K562 (cell line): ENCODE results near the gene SLC34A3. TPM values are rescaled to one million over a fixed set of nuclear protein-coding genes. Genes with fewer than 3 reads are reported as not detected.

Source experiments
- ATAC-seq: fragments of 200-7000 bp; cut with Tn5 transposase; 3 replicates; pipeline ENCODE4 v1.9.1; 2020; ENCODE audit warnings: moderate library complexity
- BruUV-seq: library from RNA; stranded (reverse); fragments of 400-500 nt; replicated peaks from 2 replicates; lab custom pipeline; 2021; lab: Mats Ljungman, UMichigan
- CTCF ChIA-PET: fragments of 300-600 bp; formaldehyde crosslinking; extraction: SDS; loops from one replicate; lab custom pipeline; 2021; ENCODE audit warnings: low intra/inter-chr PET ratio; lab: Yijun Ruan, JAX
- POLR2A ChIA-PET: fragments of 300-600, 350-650 bp; sonication (Branson Sonifier 250); formaldehyde crosslinking; extraction: SDS; loops from one replicate; lab custom pipeline; 2021; ENCODE audit warnings: antibody characterized with exemption, inconsistent platforms; lab: Yijun Ruan, JAX
- DNase-seq, 4 experiments: peaks; one replicate each; pipeline versions ENCODE4 v3.0.0 to v3.0.0-alpha.2; 2011 to 2018; ENCODE audit warnings: low spot score in 3 of 4, mixed read lengths in 3 of 4; ENCODE audit errors: extremely low read depth in 1 of 4
- FAIRE-seq: peaks from 2 replicates; lab custom pipeline; 2011; peaks lifted over from hg19 to GRCh38; lab: Jason Lieb, UNC
- H2AFZ ChIP-seq: 2 replicates; pipeline ENCODE4 v1.6.0; 2011; ENCODE audit warnings: low read depth, low read length, control low read depth, inconsistent platforms
- H3K27ac ChIP-seq: fragments of 200-600 bp; 3 replicates; pipeline ENCODE4 v1.8.0; 2011; ENCODE audit warnings: low read depth, mild to moderate bottlenecking, control low read depth, inconsistent platforms, low read length, moderate library complexity, mixed read lengths; ENCODE audit errors: extremely low read depth
- H3K27me3 ChIP-seq, 2 experiments: fragments of 300-600 bp in 1 of 2; 2 replicates in 1 of 2; 3 replicates in 1 of 2; pipeline versions ENCODE4 v1.6.0 to v1.8.0; 2011; ENCODE audit warnings: inconsistent platforms in 2 of 2, low read length in 2 of 2, mild to moderate bottlenecking in 1 of 2, mixed read lengths in 1 of 2, moderate library complexity in 1 of 2; ENCODE audit not compliant: control insufficient read depth in 2 of 2, insufficient read depth in 2 of 2
- H3K36me3 ChIP-seq: fragments of 300-600 bp; 3 replicates; pipeline ENCODE4 v1.8.0; 2011; ENCODE audit warnings: mild to moderate bottlenecking, low read length, inconsistent platforms; ENCODE audit not compliant: control insufficient read depth, insufficient read depth
- H3K4me1 ChIP-seq, 2 experiments: fragments of 200-600 bp in 1 of 2; replicated peaks in 1 of 2; 2 replicates in 1 of 2; 3 replicates in 1 of 2; pipeline versions ENCODE4 v1.5.1 to v1.8.0; 2011; ENCODE audit warnings: inconsistent platforms in 2 of 2, low read length in 2 of 2, mild to moderate bottlenecking in 1 of 2, mixed read lengths in 1 of 2, moderate library complexity in 1 of 2; ENCODE audit not compliant: control insufficient read depth in 2 of 2, insufficient read depth in 2 of 2
- H3K4me2 ChIP-seq: 2 replicates; pipeline ENCODE4 v1.6.1; 2011; ENCODE audit warnings: low read length, control low read depth, inconsistent platforms, mixed read lengths; ENCODE audit not compliant: insufficient read depth
- H3K4me3 ChIP-seq: fragments of 200-600 bp; sonication (generic), shearing (Covaris generic); 2 replicates; pipeline ENCODE4 v1.5.1; 2016; ENCODE audit warnings: control low read depth, inconsistent platforms
- H3K79me2 ChIP-seq: fragments of 200-600 bp; 3 replicates; pipeline ENCODE4 v1.8.0; 2011; ENCODE audit warnings: low read length, inconsistent platforms; ENCODE audit not compliant: control insufficient read depth, insufficient read depth
- H3K9ac ChIP-seq, 2 experiments: 2 replicates each; pipeline versions ENCODE4 v1.6.0 to v1.6.1; 2011; ENCODE audit warnings: low read depth in 2 of 2, low read length in 2 of 2, control low read depth in 1 of 2, inconsistent platforms in 1 of 2, mild to moderate bottlenecking in 1 of 2, mixed read lengths in 1 of 2; ENCODE audit not compliant: insufficient read depth in 1 of 2
- H3K9me1 ChIP-seq: one replicate; pipeline ENCODE4 v1.6.0; 2011; ENCODE audit warnings: inconsistent platforms, mild to moderate bottlenecking, low read length, moderate library complexity; ENCODE audit not compliant: control insufficient read depth, insufficient read depth
- H3K9me3 ChIP-seq: replicated peaks from 2 replicates; pipeline ENCODE4 v1.5.1; 2011; ENCODE audit warnings: low read depth, low read length, inconsistent platforms; ENCODE audit not compliant: control insufficient read depth, insufficient read depth
- H4K20me1 ChIP-seq: replicated peaks from 2 replicates; pipeline ENCODE4 v1.6.1; 2011; ENCODE audit warnings: low read length, inconsistent platforms, mixed read lengths; ENCODE audit not compliant: control insufficient read depth, insufficient read depth
- ATF1 ChIP-seq, 2 experiments: fragments of 450-650 bp in 1 of 2; IDR thresholded peaks; 2 replicates each; pipeline ENCODE4 v1.6.1; 2016; ENCODE audit warnings: missing compliant biosample characterization in 1 of 2, missing genetic modification characterization in 1 of 2
- ATF6 ChIP-seq: sonication (generic); formaldehyde crosslinking; IDR thresholded peaks from 2 replicates; pipeline ENCODE4 v1.4.0; 2020; ENCODE audit warnings: mild to moderate bottlenecking, missing genetic modification reagents
- CAMTA2 ChIP-seq: fragments of 250-450 bp; sonication (Bioruptor Pico); conservative IDR thresholded peaks from 2 replicates; pipeline ENCODE4 v1.5.1; 2022
- E4F1 ChIP-seq: fragments of 250-450 bp; sonication (Bioruptor Pico); IDR thresholded peaks from 2 replicates; pipeline ENCODE4 v1.5.0; 2021; ENCODE audit warnings: mild to moderate bottlenecking, borderline replicate concordance
- FIP1L1 ChIP-seq: fragments of 200-400 bp; formaldehyde crosslinking; IDR thresholded peaks from 2 replicates; pipeline ENCODE4 v1.6.1; 2018; ENCODE audit warnings: mild to moderate bottlenecking, low read depth, low read length; ENCODE audit not compliant: poor library complexity, severe bottlenecking
- GABPA ChIP-seq: fragments of 200-800 bp; sonication (Bioruptor generic); conservative IDR thresholded peaks from 2 replicates; pipeline ENCODE4 v1.6.1; 2016; ENCODE audit warnings: low read depth, missing genetic modification characterization, missing compliant biosample characterization
- JUNB ChIP-seq: fragments of 450-650 bp; formaldehyde crosslinking; conservative IDR thresholded peaks from 2 replicates; pipeline ENCODE4 v1.4.0; 2020; ENCODE audit warnings: mild to moderate bottlenecking
- KLF6 ChIP-seq: fragments of 250-450 bp; sonication (Bioruptor Pico); IDR thresholded peaks from 2 replicates; pipeline ENCODE4 v1.4.0; 2020; ENCODE audit warnings: mild to moderate bottlenecking, moderate library complexity, borderline replicate concordance
- MEF2A ChIP-seq: IDR thresholded peaks from 2 replicates; pipeline ENCODE4 v1.6.1; 2011; ENCODE audit warnings: low read depth, mild to moderate bottlenecking, low read length, moderate library complexity; ENCODE audit not compliant: control insufficient read depth
- PCBP1 ChIP-seq: fragments of 200-400 bp; formaldehyde crosslinking; IDR thresholded peaks from 2 replicates; pipeline ENCODE4 v1.6.1; 2018; ENCODE audit warnings: mild to moderate bottlenecking, low read depth, low read length; ENCODE audit not compliant: poor library complexity, severe bottlenecking
- RNF2 ChIP-seq: sonication (generic); IDR thresholded peaks from 2 replicates; pipeline ENCODE4 v1.6.1; 2016
- TARDBP ChIP-seq: fragments of 450-650 bp; IDR thresholded peaks from 2 replicates; pipeline ENCODE4 v1.6.1; 2016
- TRIM24 ChIP-seq, 2 experiments: fragments of 450-650 bp; IDR thresholded peaks; 2 replicates each; pipeline ENCODE4 v1.6.1; 2016
- ZBTB8A ChIP-seq: fragments of 450-650 bp; IDR thresholded peaks from 2 replicates; pipeline ENCODE4 v1.6.1; 2018; ENCODE audit warnings: mild to moderate bottlenecking, moderate library complexity; ENCODE audit not compliant: partially characterized antibody
- ZC3H4 ChIP-seq: sonication (generic); formaldehyde crosslinking; IDR thresholded peaks from 2 replicates; pipeline ENCODE4 v1.9.0; 2021; ENCODE audit warnings: missing genetic modification reagents, borderline replicate concordance
- ZFX ChIP-seq: sonication (generic); formaldehyde crosslinking; IDR thresholded peaks from 2 replicates; pipeline ENCODE4 v1.8.0; 2022; ENCODE audit warnings: mild to moderate bottlenecking, missing genetic modification reagents, moderate library complexity
- ZNF41 ChIP-seq: fragments of 250-450 bp; sonication (Bioruptor Pico); conservative IDR thresholded peaks from 2 replicates; pipeline ENCODE4 v1.4.0; 2020; ENCODE audit warnings: mild to moderate bottlenecking
- ZSCAN29 ChIP-seq: fragments of 450-650 bp; IDR thresholded peaks from 2 replicates; pipeline ENCODE4 v1.6.1; 2017
- WGBS: fragments of 100-300 bp; shearing (Covaris generic); methylation state at CpG from one replicate; pipeline ENCODE4 v1.1.6; 2016; ENCODE audit warnings: low coverage, mixed read lengths; ENCODE audit not compliant: insufficient coverage; ENCODE audit errors: missing lambda C conversion rate; 5-methylcytosine and 5-hydroxymethylcytosine counted together
- in situ Hi-C: fragments of 300-500 bp; cut with MboI; formaldehyde crosslinking; loops from 4 replicates; pipeline ENCODE4 v1.15.0; 2018; ENCODE audit warnings: inconsistent platforms, mixed read lengths
- intact Hi-C: fragments of 100-400 bp; cut with micrococcal nuclease; formaldehyde crosslinking; loops from 2 replicates; pipeline ENCODE4 v1.14.2; 2022
- polyA plus RNA-seq, 8 experiments: library from polyadenylated mRNA; depleted of rRNA in 4 of 8; stranded (reverse) in 5 of 8; unstranded in 3 of 8; fragments of >200 nt; fragmentation: Nextera tagmentation in 2 of 8; fragmentation: Illumina TruSeq in 1 of 8; extraction: Ambion mirVana in 2 of 8; extraction: Trizol in 1 of 8; gene quantifications; 2 replicates each; pipeline versions ENCODE4 v1.2.1 to v1.2.3, GENCODE V29; 2011 to 2014; ENCODE audit warnings: inconsistent platforms in 1 of 8, missing spikeins in 1 of 8
- total RNA-seq, 7 experiments: library from RNA; depleted of rRNA in 6 of 7; stranded (reverse); fragments of >200 nt in 6 of 7; fragmentation: Illumina TruSeq in 2 of 7; extraction: Trizol in 2 of 7; gene quantifications; 2 replicates each; pipeline versions ENCODE4 v1.2.1 to v1.2.3, GENCODE V29; 2011 to 2021; ENCODE audit warnings: low replicate concordance in 1 of 7

The SLC34A3 gene
- total and polyA plus RNA-seq, 9 of the 15 experiments (the other 6 are each of a cell fraction or from before 2014, with no cell fraction given): not detected

- peaks cover 49% of the 10 kb centered on the region; the same call in 1 of the 3 replicates for H3K36me3 ChIP-seq
- no TSS peak for BruUV-seq
- peak; percentile 79 for TF ChIP-seq TARDBP
- no peak for TF ChIP-seq PCBP1
- no peak for TF ChIP-seq E4F1 (CRISPR knock-in tag)
- peak in 1 of 2 experiments; percentile 5; a peak in 2 of 4 replicates for TF ChIP-seq TRIM24 (IDR thresholded peaks at IDR 0.05)
- TF ChIP-seq ZBTB8A: no peak
- TF ChIP-seq ATF1 (CRISPR knock-in tag; IDR thresholded peaks at IDR 0.05): no peak
- TF ChIP-seq ATF1 (tag; IDR thresholded peaks at IDR 0.05): peak; percentile 59
- peak; percentile 89 for TF ChIP-seq GABPA (tag)
- 0 out of 2 replicates have a peak, but pooled peaks have one; percentile 51 for TF ChIP-seq KLF6
- peak; percentile 91 for TF ChIP-seq ZFX (CRISPR knock-in tag)
- TF ChIP-seq ZSCAN29: no peak
- no peak for TF ChIP-seq JUNB (CRISPR knock-in tag)
- peak; percentile 87 for TF ChIP-seq FIP1L1
- peak; percentile 55 for TF ChIP-seq RNF2
- no peak for TF ChIP-seq ZC3H4 (CRISPR knock-in tag)
- TF ChIP-seq ZNF41 (CRISPR knock-in tag): no peak
- TF ChIP-seq CAMTA2 (CRISPR knock-in tag): no peak
- peak; percentile 42; the same call in 1 of the 2 replicates for TF ChIP-seq ATF6 (CRISPR knock-in tag)
- TF ChIP-seq MEF2A: 0 out of 2 replicates have a peak, but pooled peaks have one; percentile 0
Measured at GRCh38 chr9:137277329-137278041, 46.8 kb downstream of the SLC34A3 start, which contains the start of gene TOR4A. TSS of gene TOR4A (plus strand) at chr9:137277726. CDS start at chr9:137278690, 964 bp downstream.

More at GRCh38 chr9:137277329-137278041, 46.8 kb downstream of the SLC34A3 start, which contains the start of gene TOR4A:
- H3K9me1 ChIP-seq: no peaks in the 10 kb centered on the region
- peaks cover 17 to 93% of the 10 kb centered on the region in 2 experiments for H3K4me1 ChIP-seq
- H2AFZ ChIP-seq: peak within 1 kb of the TSS; percentile 88
- POLR2A ChIA-PET: interaction anchor here (0.5 to 2.6 kb wide), 19 partner anchors 10 to 517 kb away, joined by 3 to 23 read pairs (median 3); partner anchors contain the start of genes LRRC26, MRPL41, NELFB and TUBB4B
- ATAC-seq (peak; percentile 93), FAIRE-seq (no peak), DNase-seq (peak; percentile 90 to 97 (median 92))
- CTCF ChIA-PET: interaction anchor here (0.8 to 2.3 kb wide), 3 partner anchors 18 to 167 kb away, joined by 4 to 8 read pairs (median 4); partner anchors contain the start of genes EXD3 and NOXA1
- intact Hi-C loops: loop anchor here (1.0 to 2.0 kb wide), 2 partner anchors 23 to 36 kb away; partner anchors contain the start of genes NELFB and TUBB4B
- in situ Hi-C loops: no loop called here
- peaks cover 37% of the 10 kb centered on the region for H3K79me2 ChIP-seq
- H3K9me3 ChIP-seq: no peaks in the 10 kb centered on the region
- no peaks in the 10 kb centered on the region for H3K27me3 ChIP-seq
- peak within 1 kb of the TSS; percentile 91 to 92 for H3K9ac ChIP-seq
- no peaks in the 10 kb centered on the region for H4K20me1 ChIP-seq
- peak within 1 kb of the TSS; percentile 88 for H3K4me3 ChIP-seq
- H3K27ac ChIP-seq: peak within 1 kb of the TSS; percentile 98
- H3K4me2 ChIP-seq: peak within 1 kb of the TSS; percentile 82
- 3% methylated on average over 21 of the region's 25 CpGs for WGBS
